ENCODE results near the gene PDGFB.
A peak's percentile ranks its signal among the peaks of the same experiment; 100 is the strongest.
"Not testable (repeated sequence)": the region's sequence is repeated elsewhere in the genome, so short reads cannot be mapped to it uniquely, and the experiment has no call there.

Gene PDGFB

GRCh38 chr22:39229075-39229474, 15.7 kb downstream of the PDGFB start:
- no peak for DNase-seq (ENCODE audit: low read depth, low spot score)

- DNase-seq (ENCODE audit: low read depth, low spot score), result no peak
Measured at GRCh38 chr22:39227542-39228272, 17.1 kb downstream of the PDGFB start.

- DNase-seq (ENCODE audit: low read depth, low spot score), result no peak
Measured at GRCh38 chr22:39226353-39226752, 18.4 kb downstream of the PDGFB start.

- DNase-seq (ENCODE audit: low read depth, low spot score), result no peak
Measured at GRCh38 chr22:39225591-39225990, 19.2 kb downstream of the PDGFB start.

GRCh38 chr22:39224550-39224949, 20.2 kb downstream of the PDGFB start:
- DNase-seq (ENCODE audit: low read depth, low spot score), result no peak

GRCh38 chr22:39223091-39223710, 21.6 kb downstream of the PDGFB start:
- DNase-seq (ENCODE audit: low read depth, low spot score), result no peak

GRCh38 chr22:39221999-39222686, 22.6 kb downstream of the PDGFB start:
- DNase-seq (ENCODE audit: low read depth, low spot score), result no peak

GRCh38 chr22:39220890-39221850, 23.6 kb downstream of the PDGFB start:
- DNase-seq (ENCODE audit: low read depth, low spot score), result no peak

GRCh38 chr22:39220450-39220849, 24.3 kb downstream of the PDGFB start:
- DNase-seq (ENCODE audit: low read depth, low spot score), result no peak

GRCh38 chr22:39219071-39220039, 25.4 kb downstream of the PDGFB start:
- DNase-seq (ENCODE audit: low read depth, low spot score), result no peak

- not testable (repeated sequence) for DNase-seq (ENCODE audit: low read depth, low spot score)
Measured at GRCh38 chr22:39218432-39218831, 26.4 kb downstream of the PDGFB start.

GRCh38 chr22:39216143-39216490, 28.7 kb downstream of the PDGFB start:
- no peak for DNase-seq (ENCODE audit: low read depth, low spot score)

- DNase-seq (ENCODE audit: low read depth, low spot score), result no peak
Measured at GRCh38 chr22:39215426-39216142, 29.2 kb downstream of the PDGFB start.

- no peak for DNase-seq (ENCODE audit: low read depth, low spot score)
Measured at GRCh38 chr22:39215070-39215396, 29.7 kb downstream of the PDGFB start.

- DNase-seq (ENCODE audit: low read depth, low spot score), result peak; percentile 67
Measured at GRCh38 chr22:39214383-39215069, 30.3 kb downstream of the PDGFB start.

GRCh38 chr22:39214006-39214382, 30.8 kb downstream of the PDGFB start:
- DNase-seq (ENCODE audit: low read depth, low spot score), result no peak

GRCh38 chr22:39212721-39213376, 31.9 kb downstream of the PDGFB start:
- peak; percentile 83 for DNase-seq (ENCODE audit: low read depth, low spot score)

GRCh38 chr22:39209756-39210155, 35.0 kb downstream of the PDGFB start:
- no peak for DNase-seq (ENCODE audit: low read depth, low spot score)
